ENCODE measurements around the gene SNCA. TPM values are rescaled to one million over a fixed set of nuclear protein-coding genes. Genes with fewer than 3 reads are reported as not detected.

SNCA gene
- total and polyA plus RNA-seq, 2 of the 8 experiments (the other 6 are each of a cell fraction or from before 2014, with no cell fraction given) = 8.5 to 16.8 TPM

DNA sequence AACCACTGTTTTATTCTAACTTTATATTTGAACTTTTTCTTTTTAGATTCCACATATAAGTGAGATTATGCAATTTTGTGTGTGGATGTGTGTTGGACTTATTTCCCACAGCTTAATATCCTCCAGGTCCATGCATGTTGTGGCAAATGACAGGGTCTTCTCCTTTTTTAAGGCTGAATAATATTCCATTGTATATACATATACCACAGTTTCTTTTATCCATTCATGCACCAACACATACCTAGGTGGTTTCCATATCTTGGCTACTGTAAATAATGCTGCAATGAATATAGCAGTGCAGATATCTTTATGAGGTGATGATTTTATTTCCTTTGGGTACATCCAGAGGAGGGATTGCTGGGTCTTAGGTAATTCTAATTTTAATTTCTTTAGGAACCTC, 69.0 kb downstream of the SNCA start:
- POLR2A ChIA-PET (ENCODE audit: partially characterized antibody) = no interaction called here
- no peaks in the 10 kb centered on the region for H3K79me2 ChIP-seq (ENCODE audit: control insufficient read depth in 1 of 2, insufficient read depth in 2 of 2, low read length in 2 of 2)

More for the DNA sequence above, 69.0 kb downstream of the SNCA start:
- Histone ChIP-seq H3K23me2 (ENCODE audit: low read depth, low read length) (no peaks in the 10 kb centered on the region), H3K56ac (replicated peaks; ENCODE audit: insufficient read length, low read depth, low read length) (no peak overlapping the region), H3K27ac (ENCODE audit: low read depth, low read length) (no peak overlapping the region), H3K14ac (ENCODE audit: insufficient read length) (no peak overlapping the region), H2AK5ac (ENCODE audit: low read depth, low read length) (no peak overlapping the region), H2BK120ac (replicated peaks; ENCODE audit: low read depth, low read length) (no peak overlapping the region), H3K27me3 (replicated peaks in 1 of 4; ENCODE audit: control insufficient read depth in 3 of 4, extremely low read depth in 1 of 4, insufficient read depth in 3 of 4, low read length in 3 of 4) (no peaks in the 10 kb centered on the region), H3K79me1 (ENCODE audit: low read depth, low read length) (no peaks in the 10 kb centered on the region), H2AFZ (ENCODE audit: low read length) (no peak overlapping the region), H3K4ac (replicated peaks; ENCODE audit: insufficient read length, low read depth, low read length) (no peak overlapping the region), H3K4me1 (replicated peaks in 1 of 4; ENCODE audit: control insufficient read depth in 3 of 4, insufficient read depth in 4 of 4, low read length in 3 of 4) (no peaks in the 10 kb centered on the region), H2BK5ac (ENCODE audit: low read depth, low read length) (no peak overlapping the region), H3K9me3 (ENCODE audit: insufficient read depth in 2 of 2, low read depth in 1 of 2, low read length in 1 of 2) (no peaks in the 10 kb centered on the region), H3K23ac (ENCODE audit: insufficient read length) (no peak overlapping the region), H3K4me2 (ENCODE audit: insufficient read depth in 1 of 2, low read depth in 2 of 2, low read length in 2 of 2) (no peak overlapping the region), H4K20me1 (replicated peaks in 1 of 2; ENCODE audit: control insufficient read depth in 1 of 2, insufficient read depth in 2 of 2, low read length in 2 of 2) (no peaks in the 10 kb centered on the region), H2BK12ac (ENCODE audit: low read depth, low read length) (no peak overlapping the region), H3K4me3 (ENCODE audit: extremely low read depth in 1 of 4, insufficient read depth in 2 of 4, low read depth in 3 of 4, low read length in 4 of 4) (no peak overlapping the region), H2BK15ac (ENCODE audit: low read length) (no peak overlapping the region), H3K9ac (replicated peaks in 1 of 4; ENCODE audit: extremely low read depth in 1 of 4, low read depth in 3 of 4, low read length in 3 of 4) (no peak overlapping the region), H4K8ac (ENCODE audit: extremely low read depth, insufficient read depth, low read length) (no peak overlapping the region), H4K5ac (ENCODE audit: insufficient read length, low read depth, low read length) (no peak overlapping the region), H2BK20ac (ENCODE audit: low read length) (no peak overlapping the region), H3K36me3 (ENCODE audit: control insufficient read depth in 2 of 4, insufficient read depth in 4 of 4, low read length in 3 of 4) (no peaks in the 10 kb centered on the region), H3K18ac (ENCODE audit: extremely low read depth, low read length) (no peak overlapping the region), H4K91ac (replicated peaks; ENCODE audit: insufficient read length, low read length) (no peak overlapping the region)
- TF ChIP-seq TEAD4 (IDR thresholded peaks at IDR 0.05; ENCODE audit: low read depth, low read length) (no peak), SUZ12 (IDR thresholded peaks at IDR 0.05; ENCODE audit: low read length) (no peak), CEBPB (IDR thresholded peaks at IDR 0.05; ENCODE audit: low read depth, low read length) (no peak), POU5F1 (IDR thresholded peaks at IDR 0.05; ENCODE audit: low read depth, low read length) (no peak), CHD1 (IDR thresholded peaks at IDR 0.05; ENCODE audit: low read depth, low read length) (no peak), BRCA1 (IDR thresholded peaks at IDR 0.05; ENCODE audit: low read depth, low read length) (no peak), BCL11A (IDR thresholded peaks at IDR 0.05; ENCODE audit: low read depth in 2 of 2, low read length in 2 of 2) (no peak), JUN (IDR thresholded peaks at IDR 0.05; ENCODE audit: low read depth, low read length) (no peak), E2F6 (IDR thresholded peaks at IDR 0.05) (no peak), SIN3A (conservative IDR thresholded peaks at IDR 0.05 in 1 of 2, IDR thresholded peaks at IDR 0.05 in 1 of 2; ENCODE audit: low read depth in 1 of 2, low read length in 2 of 2) (no peak), POLR2AphosphoS5 (IDR thresholded peaks at IDR 0.05; ENCODE audit: low read depth, low read length) (no peak), ASH2L (IDR thresholded peaks at IDR 0.05; ENCODE audit: low read length) (no peak)
- CTCF ChIA-PET (ENCODE audit: partially characterized antibody) = interaction anchor here (0.9 kb wide), 1 partner anchor 21 kb away, joined by 3 read pairs; no protein-coding TSS in a partner anchor
- FAIRE-seq (no peak), DNase-seq (ENCODE audit: low read depth in 1 of 2, low spot score in 2 of 2) (no peak)
